Neuronal stem cell (in vitro differentiated cells): ENCODE results near the gene CDH18.

Source experiments
- DNase-seq: peaks from one replicate; pipeline ENCODE4 v3.0.0-alpha.2; 2013; ENCODE audit warnings: low spot score
- H2AFZ ChIP-seq: one replicate; pipeline ENCODE4 v1.6.1; 2013; ENCODE audit warnings: mild to moderate bottlenecking, low read length, inconsistent platforms
- H2AK5ac ChIP-seq: 2 replicates; pipeline ENCODE4 v1.6.1; 2013; ENCODE audit warnings: low read depth, mild to moderate bottlenecking, inconsistent platforms, low read length, moderate library complexity, mixed read lengths
- H2BK120ac ChIP-seq: 2 replicates; pipeline ENCODE4 v1.6.1; 2013; ENCODE audit warnings: low read depth, mild to moderate bottlenecking, inconsistent platforms, low read length, moderate library complexity, mixed read lengths
- H2BK12ac ChIP-seq: one replicate; pipeline ENCODE4 v1.6.1; 2013; ENCODE audit warnings: low read length, inconsistent platforms
- H2BK15ac ChIP-seq: 2 replicates; pipeline ENCODE4 v1.6.1; 2013; ENCODE audit warnings: mild to moderate bottlenecking, low read length, inconsistent platforms, mixed read lengths
- H2BK5ac ChIP-seq: one replicate; pipeline ENCODE4 v1.6.1; 2013; ENCODE audit warnings: inconsistent platforms, mild to moderate bottlenecking, low read length, moderate library complexity
- H3K14ac ChIP-seq: one replicate; pipeline ENCODE4 v1.6.1; 2013; ENCODE audit warnings: low read length, inconsistent platforms
- H3K18ac ChIP-seq: 2 replicates; pipeline ENCODE4 v1.6.1; 2013; ENCODE audit warnings: low read length, inconsistent platforms
- H3K23ac ChIP-seq: 2 replicates; pipeline ENCODE4 v1.6.1; 2013; ENCODE audit warnings: low read depth, mild to moderate bottlenecking, mixed read lengths, low read length, inconsistent platforms; ENCODE audit not compliant: poor library complexity
- H3K27ac ChIP-seq: replicated peaks from 3 replicates; pipeline ENCODE4 v1.5.1; 2013; ENCODE audit warnings: low read length, inconsistent platforms
- H3K27me3 ChIP-seq, 3 experiments: 2 replicates each; pipeline ENCODE4 v1.6.1; 2013; ENCODE audit warnings: low read length in 3 of 3, mild to moderate bottlenecking in 2 of 3, inconsistent platforms in 1 of 3, low read depth in 1 of 3, mixed read lengths in 1 of 3, moderate library complexity in 1 of 3; ENCODE audit not compliant: control insufficient read depth in 3 of 3, insufficient read depth in 3 of 3
- H3K36me3 ChIP-seq, 2 donors: replicated peaks in 1 of 2; 2 replicates each; pipeline ENCODE4 v1.6.1; 2013; ENCODE audit warnings: low read length in 2 of 2; ENCODE audit not compliant: control insufficient read depth in 2 of 2, insufficient read depth in 2 of 2
- H3K4ac ChIP-seq: 2 replicates; pipeline ENCODE4 v1.6.1; 2013; ENCODE audit warnings: inconsistent platforms, mild to moderate bottlenecking, low read length, moderate library complexity
- H3K4me1 ChIP-seq, 2 donors: 1 replicate in 1 of 2; 2 replicates in 1 of 2; pipeline ENCODE4 v1.6.1; 2013; ENCODE audit warnings: low read length in 2 of 2, low read depth in 1 of 2; ENCODE audit not compliant: control insufficient read depth in 2 of 2, insufficient read depth in 1 of 2
- H3K4me2 ChIP-seq: one replicate; pipeline ENCODE4 v1.6.1; 2013; ENCODE audit warnings: mild to moderate bottlenecking, low read length, inconsistent platforms; ENCODE audit not compliant: insufficient read depth, poor library complexity, severe bottlenecking
- H3K4me3 ChIP-seq, 2 donors: 2 replicates each; pipeline ENCODE4 v1.5.1; 2013; ENCODE audit warnings: low read length in 2 of 2, mild to moderate bottlenecking in 2 of 2, inconsistent platforms in 1 of 2, moderate library complexity in 1 of 2
- H3K79me1 ChIP-seq: one replicate; pipeline ENCODE4 v1.6.1; 2013; ENCODE audit warnings: low read depth, mild to moderate bottlenecking, inconsistent platforms, low read length, moderate library complexity
- H3K9ac ChIP-seq: one replicate; pipeline ENCODE4 v1.6.1; 2013; ENCODE audit warnings: mild to moderate bottlenecking, low read depth, low read length, inconsistent platforms; ENCODE audit not compliant: poor library complexity
- H3K9me3 ChIP-seq, 2 donors: replicated peaks in 1 of 2; 2 replicates each; pipeline versions ENCODE3 to v1.6.1; 2013; ENCODE audit warnings: low read length in 2 of 2, mild to moderate bottlenecking in 2 of 2, inconsistent platforms in 1 of 2, low read depth in 1 of 2, mixed read lengths in 1 of 2, moderate library complexity in 1 of 2; ENCODE audit not compliant: control insufficient read depth in 2 of 2, insufficient read depth in 1 of 2
- H4K8ac ChIP-seq: one replicate; pipeline ENCODE4 v1.6.1; 2013; ENCODE audit warnings: low read depth, mild to moderate bottlenecking, inconsistent platforms, low read length, moderate library complexity
- H4K91ac ChIP-seq: one replicate; pipeline ENCODE4 v1.6.1; 2013; ENCODE audit warnings: low read length, low read depth, mild to moderate bottlenecking, inconsistent platforms; ENCODE audit not compliant: poor library complexity
- whole genome bisulfite sequencing, 2 donors: extraction: QIAGEN DNeasy Blood & Tissue Kit; methylation state at CpG; one replicate each; pipeline ENCODE4 v1.1.7; 2013; ENCODE audit warnings: missing lambda C conversion rate in 2 of 2, mixed read lengths in 1 of 2; ENCODE audit not compliant: insufficient read length in 2 of 2, insufficient replicate concordance in 1 of 2; ENCODE audit errors: extremely low coverage in 2 of 2; 5-methylcytosine and 5-hydroxymethylcytosine counted together

Gene CDH18

DNA sequence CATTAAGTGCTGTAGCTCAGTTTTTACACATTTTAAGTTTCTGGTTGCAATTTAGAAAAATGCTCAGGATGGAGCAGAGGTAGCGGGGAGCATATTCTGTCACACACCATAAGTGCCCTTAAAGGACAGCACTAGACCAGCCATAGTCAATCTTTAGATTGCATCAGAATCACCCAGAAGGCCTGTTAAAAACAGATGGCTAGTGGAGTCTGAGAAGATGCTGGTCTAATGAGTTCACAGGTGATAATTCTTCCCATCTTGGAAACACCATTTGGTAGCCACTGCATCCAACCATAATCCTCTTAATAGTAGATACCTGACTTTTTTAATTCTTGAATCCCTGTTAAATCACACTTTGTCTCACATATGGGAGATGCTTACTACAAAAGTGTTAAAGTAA lies 113.2 kb downstream of the CDH18 start:
- H3K14ac ChIP-seq = no peak overlapping the region
- H3K18ac ChIP-seq = no peak overlapping the region
- H2BK15ac ChIP-seq = no peak overlapping the region
- H3K4ac ChIP-seq = no peak overlapping the region
- H3K79me1 ChIP-seq = no peaks in the 10 kb centered on the region
- H3K9me3 ChIP-seq = no peaks in the 10 kb centered on the region
- H3K27me3 ChIP-seq = no peaks in the 10 kb centered on the region
- no peak overlapping the region for H3K9ac ChIP-seq
- no peak overlapping the region for H2BK5ac ChIP-seq
- H2BK12ac ChIP-seq = no peak overlapping the region
- H3K4me1 ChIP-seq = no peaks in the 10 kb centered on the region
- no peak for DNase-seq
- no peaks in the 10 kb centered on the region for H3K36me3 ChIP-seq
- no peak overlapping the region for H4K91ac ChIP-seq
- H3K23ac ChIP-seq = no peak overlapping the region
- H4K8ac ChIP-seq = no peak overlapping the region
- no peak overlapping the region for H3K4me2 ChIP-seq
- H2BK120ac ChIP-seq = no peak overlapping the region
- no peak overlapping the region for H2AFZ ChIP-seq
- H3K27ac ChIP-seq = no peak overlapping the region
- WGBS, 2 donors = no CpG with 5 or more reads among the region's 1 CpG
- H3K4me3 ChIP-seq = no peak overlapping the region
- H2AK5ac ChIP-seq = no peak overlapping the region

GRCh38 chr5:19866090-19866450 lies 121.9 kb downstream of the CDH18 start:
- no peak overlapping the region for H3K4ac ChIP-seq
- peak overlapping the region; percentile 35 for H2AFZ ChIP-seq
- H3K4me3 ChIP-seq = no peak overlapping the region
- H2BK120ac ChIP-seq = no peak overlapping the region
- H3K18ac ChIP-seq = no peak overlapping the region
- H3K27me3 ChIP-seq = no peaks in the 10 kb centered on the region
- no peak overlapping the region for H2BK12ac ChIP-seq
- DNase-seq = no peak
- no peak overlapping the region for H4K8ac ChIP-seq
- H3K27ac ChIP-seq = no peak overlapping the region
- H3K36me3 ChIP-seq = no peaks in the 10 kb centered on the region
- no peaks in the 10 kb centered on the region for H3K9me3 ChIP-seq
- no peak overlapping the region for H3K14ac ChIP-seq
- no peak overlapping the region for H2AK5ac ChIP-seq
- no peak overlapping the region for H2BK15ac ChIP-seq
- H3K4me1 ChIP-seq = no peaks in the 10 kb centered on the region
- no CpG with 5 or more reads among the region's 2 CpGs for WGBS, 2 donors
- H3K4me2 ChIP-seq = no peak overlapping the region
- H3K9ac ChIP-seq = no peak overlapping the region
- no peak overlapping the region for H2BK5ac ChIP-seq
- H3K79me1 ChIP-seq = no peaks in the 10 kb centered on the region
- no peak overlapping the region for H4K91ac ChIP-seq
- no peak overlapping the region for H3K23ac ChIP-seq

DNA sequence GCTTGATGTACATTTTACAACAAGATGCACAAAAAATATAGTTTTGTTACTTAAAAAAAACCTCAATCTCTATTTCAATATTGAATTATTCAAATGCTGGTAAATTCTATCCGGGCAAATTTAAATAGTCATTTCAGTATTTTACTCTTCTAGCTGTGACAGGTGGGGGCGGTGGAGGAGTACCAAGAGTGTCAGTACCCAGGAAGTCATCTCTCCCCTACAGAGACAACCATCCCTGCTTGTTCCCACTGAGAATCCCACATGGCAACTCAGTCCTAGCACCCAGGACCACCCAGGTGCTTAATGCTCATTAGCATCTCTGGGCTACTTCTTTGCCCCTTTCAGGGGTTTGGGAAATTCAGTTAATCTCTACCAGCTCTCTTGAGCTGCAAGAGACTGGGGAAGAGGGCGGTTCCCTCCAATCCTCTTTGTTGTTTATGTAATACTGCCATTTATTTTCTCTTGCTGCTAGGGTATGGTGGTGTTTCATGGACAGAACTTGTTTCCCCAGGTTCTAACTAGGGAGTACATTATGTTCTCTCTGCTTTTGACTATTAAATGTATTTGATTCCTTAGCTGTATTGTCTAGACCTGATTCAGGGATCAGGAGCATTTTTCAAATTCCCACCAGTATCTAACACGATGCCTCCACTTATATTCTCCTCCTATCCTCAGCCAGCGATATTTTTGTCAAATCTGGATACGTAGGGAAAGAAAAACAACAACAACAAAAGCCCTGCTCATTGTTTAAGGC lies 122.5 kb downstream of the CDH18 start:
- H4K8ac ChIP-seq = no peak overlapping the region
- H3K9me3 ChIP-seq = no peaks in the 10 kb centered on the region
- no peak overlapping the region for H2BK120ac ChIP-seq
- no peak overlapping the region for H3K27ac ChIP-seq
- no peak overlapping the region for H3K4ac ChIP-seq
- H3K4me2 ChIP-seq = no peak overlapping the region
- H3K4me1 ChIP-seq = no peaks in the 10 kb centered on the region
- H3K23ac ChIP-seq = no peak overlapping the region
- H3K27me3 ChIP-seq = no peaks in the 10 kb centered on the region
- no peaks in the 10 kb centered on the region for H3K79me1 ChIP-seq
- no peaks in the 10 kb centered on the region for H3K36me3 ChIP-seq
- no CpG with 5 or more reads among the region's 6 CpGs for WGBS, 2 donors
- no peak overlapping the region for H2BK15ac ChIP-seq
- no peak for DNase-seq
- H3K9ac ChIP-seq = no peak overlapping the region
- no peak overlapping the region for H3K14ac ChIP-seq
- no peak overlapping the region for H2BK5ac ChIP-seq
- H4K91ac ChIP-seq = no peak overlapping the region
- no peak overlapping the region for H3K4me3 ChIP-seq
- H2BK12ac ChIP-seq = no peak overlapping the region
- peak overlapping the region; percentile 35 for H2AFZ ChIP-seq
- no peak overlapping the region for H3K18ac ChIP-seq
- no peak overlapping the region for H2AK5ac ChIP-seq

GRCh38 chr5:19862711-19863110 lies 125.3 kb downstream of the CDH18 start:
- no peak overlapping the region for H2BK120ac ChIP-seq
- WGBS, 2 donors = no CpG with 5 or more reads among the region's 3 CpGs
- DNase-seq = no peak
- H4K91ac ChIP-seq = no peak overlapping the region
- H2BK15ac ChIP-seq = no peak overlapping the region
- H2BK5ac ChIP-seq = no peak overlapping the region
- H2AK5ac ChIP-seq = no peak overlapping the region
- no peak overlapping the region for H3K23ac ChIP-seq
- no peak overlapping the region for H2AFZ ChIP-seq
- no peak overlapping the region for H3K4ac ChIP-seq
- H3K36me3 ChIP-seq = no peaks in the 10 kb centered on the region
- H3K18ac ChIP-seq = no peak overlapping the region
- H3K9me3 ChIP-seq = no peaks in the 10 kb centered on the region
- H3K4me3 ChIP-seq = no peak overlapping the region
- H3K14ac ChIP-seq = no peak overlapping the region
- no peak overlapping the region for H3K27ac ChIP-seq
- no peak overlapping the region for H4K8ac ChIP-seq
- H2BK12ac ChIP-seq = no peak overlapping the region
- no peak overlapping the region for H3K9ac ChIP-seq
- H3K4me2 ChIP-seq = no peak overlapping the region
- no peaks in the 10 kb centered on the region for H3K27me3 ChIP-seq
- H3K4me1 ChIP-seq = no peaks in the 10 kb centered on the region
- no peaks in the 10 kb centered on the region for H3K79me1 ChIP-seq
